ENCODE results near the gene ACTR1B.
A peak's percentile ranks its signal among the peaks of the same experiment; 100 is the strongest.

The ACTR1B gene

GRCh38 chr2:97701186-97701585 is 37.3 kb upstream of the ACTR1B start:
- no peak for DNase-seq (ENCODE audit: low read depth in 2 of 2)
- TF ChIP-seq, protein P1, sequence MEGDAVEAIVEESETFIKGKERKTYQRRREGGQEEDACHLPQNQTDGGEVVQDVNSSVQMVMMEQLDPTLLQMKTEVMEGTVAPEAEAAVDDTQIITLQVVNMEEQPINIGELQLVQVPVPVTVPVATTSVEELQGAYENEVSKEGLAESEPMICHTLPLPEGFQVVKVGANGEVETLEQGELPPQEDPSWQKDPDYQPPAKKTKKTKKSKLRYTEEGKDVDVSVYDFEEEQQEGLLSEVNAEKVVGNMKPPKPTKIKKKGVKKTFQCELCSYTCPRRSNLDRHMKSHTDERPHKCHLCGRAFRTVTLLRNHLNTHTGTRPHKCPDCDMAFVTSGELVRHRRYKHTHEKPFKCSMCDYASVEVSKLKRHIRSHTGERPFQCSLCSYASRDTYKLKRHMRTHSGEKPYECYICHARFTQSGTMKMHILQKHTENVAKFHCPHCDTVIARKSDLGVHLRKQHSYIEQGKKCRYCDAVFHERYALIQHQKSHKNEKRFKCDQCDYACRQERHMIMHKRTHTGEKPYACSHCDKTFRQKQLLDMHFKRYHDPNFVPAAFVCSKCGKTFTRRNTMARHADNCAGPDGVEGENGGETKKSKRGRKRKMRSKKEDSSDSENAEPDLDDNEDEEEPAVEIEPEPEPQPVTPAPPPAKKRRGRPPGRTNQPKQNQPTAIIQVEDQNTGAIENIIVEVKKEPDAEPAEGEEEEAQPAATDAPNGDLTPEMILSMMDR (IDR thresholded peaks at IDR 0.05; ENCODE audit: low read depth, low read length) = no peak

DNA sequence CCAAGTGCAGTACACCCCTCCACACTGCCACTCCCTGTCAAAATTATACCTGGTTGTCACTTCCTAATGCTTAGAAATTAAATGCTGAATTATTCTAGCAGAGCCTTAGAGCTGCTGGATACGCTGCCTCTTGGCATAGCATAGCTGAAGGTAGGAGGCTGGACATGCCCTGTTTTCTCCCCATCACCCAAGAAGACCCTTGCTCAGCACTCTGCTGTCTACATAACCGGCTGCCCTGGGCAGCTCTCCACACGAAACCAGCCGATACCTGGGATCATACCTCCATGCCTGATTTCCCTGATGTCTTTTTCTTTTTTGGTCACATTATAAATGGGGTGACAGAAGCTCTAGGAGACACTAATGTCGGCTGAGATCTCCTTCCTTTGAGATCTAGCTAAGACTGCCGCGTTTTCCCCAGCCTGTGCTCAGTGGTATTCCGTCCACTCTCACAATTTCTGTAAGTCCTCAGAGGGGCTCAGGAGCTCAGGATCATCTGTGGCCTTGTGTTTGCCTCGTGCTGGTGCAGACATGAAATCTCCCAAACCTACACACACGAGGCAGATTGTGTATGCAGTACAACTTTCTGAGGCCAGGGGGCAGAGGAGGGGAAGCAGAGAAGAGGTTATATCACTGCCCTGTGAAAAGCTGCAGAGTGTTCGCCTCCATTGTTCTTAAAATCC is 36.1 kb upstream of the ACTR1B start:
- peak; percentile 78 for DNase-seq (ENCODE audit: low read depth in 2 of 2)
- no peak overlapping the region for H3K4me3 ChIP-seq (replicated peaks in 1 of 2; ENCODE audit: low read depth in 2 of 2, low read length in 2 of 2)

More at GRCh38 chr2:97701186-97701585, 37.3 kb upstream of the ACTR1B start:
- no peak overlapping the region for H3K4me3 ChIP-seq (replicated peaks in 1 of 2; ENCODE audit: low read depth in 2 of 2, low read length in 2 of 2)

DNA sequence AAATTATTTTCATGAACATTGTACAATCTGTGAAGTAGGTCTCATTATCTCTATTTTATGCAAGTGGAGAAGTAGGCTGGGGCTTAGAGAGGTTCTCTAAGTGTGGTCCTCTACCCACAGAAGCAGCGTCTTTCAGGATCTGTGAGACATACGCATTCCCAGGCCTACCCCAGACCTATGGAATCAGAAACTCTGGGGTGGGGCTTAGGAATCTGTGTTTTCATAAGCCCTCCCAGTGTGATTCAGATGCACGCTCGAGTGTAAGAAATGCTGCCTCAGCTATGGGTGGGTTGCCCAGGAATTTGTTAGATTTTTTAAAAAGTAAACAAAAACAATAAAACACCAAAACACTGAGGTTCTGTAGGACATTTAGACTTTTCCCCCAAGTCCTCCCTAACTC is 34.7 kb upstream of the ACTR1B start:
- DNase-seq (ENCODE audit: low read depth in 2 of 2) = no peak
- TF ChIP-seq, protein P1 (IDR thresholded peaks at IDR 0.05; ENCODE audit: low read depth, low read length) = no peak
- H3K4me3 ChIP-seq (replicated peaks in 1 of 2; ENCODE audit: low read depth in 2 of 2, low read length in 2 of 2) = no peak overlapping the region

More for the DNA sequence above, 36.1 kb upstream of the ACTR1B start:
- TF ChIP-seq, protein P1 (IDR thresholded peaks at IDR 0.05; ENCODE audit: low read depth, low read length) = peak; percentile 78

GRCh38 chr2:97697252-97698235 is 33.7 kb upstream of the ACTR1B start:
- DNase-seq (ENCODE audit: low read depth in 2 of 2) = peak; percentile 86
- TF ChIP-seq, protein P1 (IDR thresholded peaks at IDR 0.05; ENCODE audit: low read depth, low read length) = peak; percentile 87
- no peak overlapping the region for H3K4me3 ChIP-seq (replicated peaks in 1 of 2; ENCODE audit: low read depth in 2 of 2, low read length in 2 of 2)

DNA sequence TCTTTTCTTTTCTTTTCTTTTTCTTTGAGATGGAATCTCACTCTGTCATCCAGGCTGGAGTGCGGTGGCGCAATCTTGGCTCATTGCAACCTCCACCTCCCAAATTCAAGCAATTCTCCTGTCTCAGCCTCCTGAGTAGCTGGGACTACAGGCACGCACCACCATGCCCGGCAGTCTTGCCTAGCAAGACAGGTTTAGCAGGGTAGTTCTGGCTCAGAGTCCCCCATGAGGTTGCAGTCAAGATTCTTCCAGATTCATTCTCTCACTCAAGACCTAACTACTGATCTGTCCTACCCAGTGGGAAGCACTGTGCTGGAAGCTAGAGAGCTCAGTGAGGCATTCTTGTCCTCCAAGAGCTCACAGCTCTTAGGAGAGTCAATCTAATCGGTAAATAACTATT is 31.9 kb upstream of the ACTR1B start:
- TF ChIP-seq, protein P1 (IDR thresholded peaks at IDR 0.05; ENCODE audit: low read depth, low read length) = no peak
- H3K4me3 ChIP-seq (replicated peaks in 1 of 2; ENCODE audit: low read depth in 2 of 2, low read length in 2 of 2) = no peak overlapping the region
- no peak for DNase-seq (ENCODE audit: low read depth in 2 of 2)

DNA sequence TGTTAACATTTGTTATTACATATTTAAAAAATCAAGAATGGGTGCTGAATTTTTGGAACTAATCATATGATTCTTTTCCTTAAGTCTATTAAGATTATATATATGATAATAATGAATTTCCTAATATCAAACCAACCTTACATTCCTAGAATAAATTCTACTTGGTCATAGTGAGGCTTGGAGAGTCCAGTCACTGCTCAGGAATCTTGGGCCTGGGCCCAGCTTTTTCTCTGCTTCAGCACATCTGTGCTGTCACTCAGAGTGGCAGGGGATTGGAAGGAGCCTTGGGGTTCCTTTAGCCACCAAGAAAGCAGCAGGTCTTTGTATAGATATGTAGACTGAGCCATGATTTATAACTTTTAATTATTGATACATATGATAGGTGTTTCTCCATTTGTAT is 29.6 kb upstream of the ACTR1B start:
- peak; percentile 19 to 44 for DNase-seq (ENCODE audit: low read depth in 2 of 2)
- no peak overlapping the region for H3K4me3 ChIP-seq (replicated peaks in 1 of 2; ENCODE audit: low read depth in 2 of 2, low read length in 2 of 2)
- TF ChIP-seq, protein P1 (IDR thresholded peaks at IDR 0.05; ENCODE audit: low read depth, low read length) = no peak
